ENCODE results near the gene EFCAB11. TPM values are rescaled to one million over a fixed set of nuclear protein-coding genes. Genes with fewer than 3 reads are reported as not detected.
"Not testable (repeated sequence)": the region's sequence is repeated elsewhere in the genome, so short reads cannot be mapped to it uniquely, and the experiment has no call there.

The EFCAB11 gene
- polyA plus RNA-seq, 2 donors: 6.2 to 6.3 TPM

DNA sequence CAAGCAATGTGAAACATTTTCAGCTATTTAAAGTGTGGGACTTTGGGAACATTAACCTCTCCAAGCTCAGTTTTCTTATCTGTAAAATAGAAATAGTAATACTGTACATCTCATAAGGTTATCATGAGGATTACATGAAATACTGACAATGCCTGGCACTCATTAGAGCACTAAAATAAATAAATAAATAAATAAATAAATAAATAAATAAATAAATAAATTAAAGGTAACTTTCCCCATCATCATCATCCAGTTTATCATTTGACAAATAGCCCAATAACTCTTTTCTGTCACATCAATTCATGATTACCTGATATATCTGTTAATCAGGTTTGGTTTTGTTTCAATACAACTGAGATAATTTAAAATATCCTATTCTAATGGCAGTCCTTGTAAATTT lies 48.5 kb downstream of the EFCAB11 start:
- H3K27me3 ChIP-seq (ENCODE audit: control insufficient read depth in 1 of 2, insufficient read depth in 2 of 2, low read length in 2 of 2): no peaks in the 10 kb centered on the region

GRCh38 chr14:89903340-89903952 lies 51.1 kb downstream of the EFCAB11 start:
- WGBS, 2 donors: 47 to 56% methylated on average over 4 of the region's 4 CpGs
- H3K9me3 ChIP-seq (ENCODE audit: control insufficient read depth in 2 of 2, insufficient read depth in 1 of 2, low read depth in 1 of 2, low read length in 1 of 2): no peaks in the 10 kb centered on the region
- no peak overlapping the region for H3K27ac ChIP-seq (ENCODE audit: low read depth in 2 of 2, low read length in 1 of 2)
- no peaks in the 10 kb centered on the region for H3K27me3 ChIP-seq (ENCODE audit: control insufficient read depth in 1 of 2, insufficient read depth in 2 of 2, low read length in 2 of 2)
- H3K36me3 ChIP-seq (ENCODE audit: control insufficient read depth in 2 of 2, insufficient read depth in 2 of 2, low read length in 1 of 2): no peaks in the 10 kb centered on the region
- no peak overlapping the region for H3K4me3 ChIP-seq (ENCODE audit: low read depth in 1 of 2, low read length in 2 of 2)
- H3K4me1 ChIP-seq (ENCODE audit: control insufficient read depth in 2 of 2, insufficient read depth in 2 of 2, low read length in 1 of 2): no peaks in the 10 kb centered on the region

More for the DNA sequence above, 48.5 kb downstream of the EFCAB11 start:
- Histone ChIP-seq H3K27ac (ENCODE audit: low read depth in 2 of 2, low read length in 1 of 2) (no peak overlapping the region), H3K36me3 (ENCODE audit: control insufficient read depth in 2 of 2, insufficient read depth in 2 of 2, low read length in 1 of 2) (no peaks in the 10 kb centered on the region), H3K4me3 (ENCODE audit: low read depth in 1 of 2, low read length in 2 of 2) (no peak overlapping the region), H3K4me1 (ENCODE audit: control insufficient read depth in 2 of 2, insufficient read depth in 2 of 2, low read length in 1 of 2) (peaks cover 0 to 3% of the 10 kb centered on the region in 2 donors), H3K9me3 (ENCODE audit: control insufficient read depth in 2 of 2, insufficient read depth in 1 of 2, low read depth in 1 of 2, low read length in 1 of 2) (no peaks in the 10 kb centered on the region)

GRCh38 chr14:89902881-89903280 lies 51.6 kb downstream of the EFCAB11 start:
- 65 to 75% methylated on average over 4 of the region's 4 CpGs for WGBS, 2 donors
- no peak overlapping the region for H3K27ac ChIP-seq (ENCODE audit: low read depth in 2 of 2, low read length in 1 of 2)
- H3K4me1 ChIP-seq (ENCODE audit: control insufficient read depth in 2 of 2, insufficient read depth in 2 of 2, low read length in 1 of 2): no peaks in the 10 kb centered on the region
- no peaks in the 10 kb centered on the region for H3K9me3 ChIP-seq (ENCODE audit: control insufficient read depth in 2 of 2, insufficient read depth in 1 of 2, low read depth in 1 of 2, low read length in 1 of 2)
- H3K36me3 ChIP-seq (ENCODE audit: control insufficient read depth in 2 of 2, insufficient read depth in 2 of 2, low read length in 1 of 2): no peaks in the 10 kb centered on the region
- H3K4me3 ChIP-seq (ENCODE audit: low read depth in 1 of 2, low read length in 2 of 2): no peak overlapping the region
- H3K27me3 ChIP-seq (ENCODE audit: control insufficient read depth in 1 of 2, insufficient read depth in 2 of 2, low read length in 2 of 2): no peaks in the 10 kb centered on the region

- no peaks in the 10 kb centered on the region for H3K36me3 ChIP-seq (ENCODE audit: control insufficient read depth in 2 of 2, insufficient read depth in 2 of 2, low read length in 1 of 2)
- no peaks in the 10 kb centered on the region for H3K27me3 ChIP-seq (ENCODE audit: control insufficient read depth in 1 of 2, insufficient read depth in 2 of 2, low read length in 2 of 2)
- WGBS, 2 donors: 79 to 83% methylated on average over 4 of the region's 4 CpGs
- H3K4me1 ChIP-seq (ENCODE audit: control insufficient read depth in 2 of 2, insufficient read depth in 2 of 2, low read length in 1 of 2): no peaks in the 10 kb centered on the region
- no peak overlapping the region for H3K4me3 ChIP-seq (ENCODE audit: low read depth in 1 of 2, low read length in 2 of 2)
- no peaks in the 10 kb centered on the region for H3K9me3 ChIP-seq (ENCODE audit: control insufficient read depth in 2 of 2, insufficient read depth in 1 of 2, low read depth in 1 of 2, low read length in 1 of 2)
- H3K27ac ChIP-seq (ENCODE audit: low read depth in 2 of 2, low read length in 1 of 2): no peak overlapping the region
Observed at GRCh38 chr14:89900802-89901201, 53.7 kb downstream of the EFCAB11 start.

GRCh38 chr14:89899917-89900663 lies 54.4 kb downstream of the EFCAB11 start:
- Histone ChIP-seq H3K4me1 (ENCODE audit: control insufficient read depth in 2 of 2, insufficient read depth in 2 of 2, low read length in 1 of 2) (no peaks in the 10 kb centered on the region), H3K9me3 (ENCODE audit: control insufficient read depth in 2 of 2, insufficient read depth in 1 of 2, low read depth in 1 of 2, low read length in 1 of 2) (no peaks in the 10 kb centered on the region), H3K27me3 (ENCODE audit: control insufficient read depth in 1 of 2, insufficient read depth in 2 of 2, low read length in 2 of 2) (no peaks in the 10 kb centered on the region), H3K4me3 (ENCODE audit: low read depth in 1 of 2, low read length in 2 of 2) (no peak overlapping the region), H3K36me3 (ENCODE audit: control insufficient read depth in 2 of 2, insufficient read depth in 2 of 2, low read length in 1 of 2) (no peaks in the 10 kb centered on the region), H3K27ac (ENCODE audit: low read depth in 2 of 2, low read length in 1 of 2) (no peak overlapping the region)
- 77 to 79% methylated on average over 4 of the region's 4 CpGs for WGBS, 2 donors

DNA sequence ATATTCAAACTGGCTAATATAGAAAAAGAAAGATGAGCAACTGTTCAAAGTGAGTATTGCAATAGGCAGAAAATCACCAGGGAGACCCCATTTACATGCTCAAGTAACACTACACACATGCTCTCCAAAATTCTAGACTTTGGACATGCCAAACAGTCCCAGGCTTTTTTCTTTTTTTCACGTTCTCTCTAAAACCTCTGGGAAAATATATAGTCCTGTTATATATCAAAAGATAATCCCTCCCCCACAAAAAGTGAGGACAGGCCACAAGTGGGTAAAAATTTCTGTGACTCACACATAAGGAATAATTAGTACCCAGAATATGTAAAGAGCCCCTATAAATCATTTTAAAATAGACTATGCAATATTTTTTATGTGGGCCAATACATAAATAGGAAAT lies 55.2 kb downstream of the EFCAB11 start:
- H3K27ac ChIP-seq (ENCODE audit: low read depth in 2 of 2, low read length in 1 of 2): no peak overlapping the region
- 89 to 92% methylated on average over 1 of the region's 1 CpG for WGBS, 2 donors
- H3K4me3 ChIP-seq (ENCODE audit: low read depth in 1 of 2, low read length in 2 of 2): no peak overlapping the region
- no peaks in the 10 kb centered on the region for H3K9me3 ChIP-seq (ENCODE audit: control insufficient read depth in 2 of 2, insufficient read depth in 1 of 2, low read depth in 1 of 2, low read length in 1 of 2)
- no peaks in the 10 kb centered on the region for H3K36me3 ChIP-seq (ENCODE audit: control insufficient read depth in 2 of 2, insufficient read depth in 2 of 2, low read length in 1 of 2)
- H3K27me3 ChIP-seq (ENCODE audit: control insufficient read depth in 1 of 2, insufficient read depth in 2 of 2, low read length in 2 of 2): no peaks in the 10 kb centered on the region
- H3K4me1 ChIP-seq (ENCODE audit: control insufficient read depth in 2 of 2, insufficient read depth in 2 of 2, low read length in 1 of 2): no peaks in the 10 kb centered on the region

- 84 to 87% methylated on average over 3 of the region's 3 CpGs for WGBS, 2 donors
- H3K4me3 ChIP-seq (ENCODE audit: low read depth in 1 of 2, low read length in 2 of 2); H3K27me3 ChIP-seq (ENCODE audit: control insufficient read depth in 1 of 2, insufficient read depth in 2 of 2, low read length in 2 of 2); H3K36me3 ChIP-seq (ENCODE audit: control insufficient read depth in 2 of 2, insufficient read depth in 2 of 2, low read length in 1 of 2); H3K27ac ChIP-seq (ENCODE audit: low read depth in 2 of 2, low read length in 1 of 2); H3K9me3 ChIP-seq (ENCODE audit: control insufficient read depth in 2 of 2, insufficient read depth in 1 of 2, low read depth in 1 of 2, low read length in 1 of 2); H3K4me1 ChIP-seq (ENCODE audit: control insufficient read depth in 2 of 2, insufficient read depth in 2 of 2, low read length in 1 of 2): not testable (repeated sequence)
Observed at GRCh38 chr14:89893388-89893787, 61.1 kb downstream of the EFCAB11 start.

- Histone ChIP-seq H3K36me3 (ENCODE audit: control insufficient read depth in 2 of 2, insufficient read depth in 2 of 2, low read length in 1 of 2) (no peaks in the 10 kb centered on the region), H3K4me3 (ENCODE audit: low read depth in 1 of 2, low read length in 2 of 2) (no peak overlapping the region), H3K9me3 (ENCODE audit: control insufficient read depth in 2 of 2, insufficient read depth in 1 of 2, low read depth in 1 of 2, low read length in 1 of 2) (no peaks in the 10 kb centered on the region), H3K27ac (ENCODE audit: low read depth in 2 of 2, low read length in 1 of 2) (no peak overlapping the region), H3K27me3 (ENCODE audit: control insufficient read depth in 1 of 2, insufficient read depth in 2 of 2, low read length in 2 of 2) (no peaks in the 10 kb centered on the region), H3K4me1 (ENCODE audit: control insufficient read depth in 2 of 2, insufficient read depth in 2 of 2, low read length in 1 of 2) (no peaks in the 10 kb centered on the region)
- WGBS, 2 donors: 66 to 69% methylated on average over 6 of the region's 6 CpGs
Observed at GRCh38 chr14:89892953-89893352, 61.6 kb downstream of the EFCAB11 start.

DNA sequence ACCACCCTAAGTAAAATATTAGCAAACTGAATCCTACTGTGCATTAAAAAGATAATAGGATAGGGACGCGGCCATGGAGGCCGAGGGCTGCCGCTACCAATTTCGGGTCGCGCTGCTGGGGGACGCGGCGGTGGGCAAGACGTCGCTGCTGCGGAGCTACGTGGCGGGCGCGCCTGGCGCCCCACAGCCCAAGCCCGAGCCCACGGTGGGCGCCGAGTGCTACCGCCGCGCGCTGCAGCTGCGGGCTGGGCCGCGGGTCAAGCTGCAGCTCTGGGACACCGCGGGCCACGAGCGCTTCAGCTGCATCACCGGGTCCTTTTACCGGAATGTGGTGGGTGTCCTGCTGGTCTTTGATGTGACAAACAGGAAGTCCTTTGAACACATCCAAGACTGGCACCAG lies 62.8 kb downstream of the EFCAB11 start:
- H3K27ac ChIP-seq (ENCODE audit: low read depth in 2 of 2, low read length in 1 of 2); H3K4me3 ChIP-seq (ENCODE audit: low read depth in 1 of 2, low read length in 2 of 2); H3K4me1 ChIP-seq (ENCODE audit: control insufficient read depth in 2 of 2, insufficient read depth in 2 of 2, low read length in 1 of 2); H3K9me3 ChIP-seq (ENCODE audit: control insufficient read depth in 2 of 2, insufficient read depth in 1 of 2, low read depth in 1 of 2, low read length in 1 of 2); H3K27me3 ChIP-seq (ENCODE audit: control insufficient read depth in 1 of 2, insufficient read depth in 2 of 2, low read length in 2 of 2); H3K36me3 ChIP-seq (ENCODE audit: control insufficient read depth in 2 of 2, insufficient read depth in 2 of 2, low read length in 1 of 2): not testable (repeated sequence)
- WGBS, 2 donors: 98% methylated on average over 29 to 35 of the region's 35 CpGs

GRCh38 chr14:89891055-89891454 lies 63.5 kb downstream of the EFCAB11 start:
- no peaks in the 10 kb centered on the region for H3K36me3 ChIP-seq (ENCODE audit: control insufficient read depth in 2 of 2, insufficient read depth in 2 of 2, low read length in 1 of 2)
- H3K4me3 ChIP-seq (ENCODE audit: low read depth in 1 of 2, low read length in 2 of 2): no peak overlapping the region
- H3K4me1 ChIP-seq (ENCODE audit: control insufficient read depth in 2 of 2, insufficient read depth in 2 of 2, low read length in 1 of 2): no peaks in the 10 kb centered on the region
- no peaks in the 10 kb centered on the region for H3K9me3 ChIP-seq (ENCODE audit: control insufficient read depth in 2 of 2, insufficient read depth in 1 of 2, low read depth in 1 of 2, low read length in 1 of 2)
- WGBS, 2 donors: 84 to 88% methylated on average over 1 of the region's 1 CpG
- no peaks in the 10 kb centered on the region for H3K27me3 ChIP-seq (ENCODE audit: control insufficient read depth in 1 of 2, insufficient read depth in 2 of 2, low read length in 2 of 2)
- no peak overlapping the region for H3K27ac ChIP-seq (ENCODE audit: low read depth in 2 of 2, low read length in 1 of 2)
